HG03575 (cell line): Measurements from ENCODE around the gene SNX22.

Source experiments
- ATAC-seq: cut with Tn5 transposase; IDR thresholded peaks from one replicate; pipeline ENCODE4 v1.9.1; 2021; ENCODE audit not compliant: unreplicated experiment, insufficient number of reproducible peaks, low FRiP score; ENCODE audit errors: extremely low read depth

Gene SNX22

GRCh38 chr15:64152507-64153387 is 1.2 kb downstream of the SNX22 start:
- no peak for ATAC-seq

- ATAC-seq: peak; percentile 39
These were observed 2.2 kb downstream of the SNX22 start for GRCh38 chr15:64153480-64154367.

- no peak for ATAC-seq
These were observed 4.5 kb downstream of the SNX22 start for GRCh38 chr15:64155802-64156651.

- ATAC-seq: no peak
These were observed 5.3 kb downstream of the SNX22 start for GRCh38 chr15:64156652-64157331.

GRCh38 chr15:64157599-64158125 is 6.1 kb downstream of the SNX22 start:
- ATAC-seq: no peak

- ATAC-seq: no peak
These were observed 7.0 kb downstream of the SNX22 start for GRCh38 chr15:64158363-64159134.

GRCh38 chr15:64161688-64162477 is 10.4 kb downstream of the SNX22 start:
- ATAC-seq: no peak

GRCh38 chr15:64162478-64162868 is 10.9 kb downstream of the SNX22 start:
- no peak for ATAC-seq

- ATAC-seq: peak; percentile 50
These were observed 11.5 kb downstream of the SNX22 start, which contains the start of gene PPIB for GRCh38 chr15:64162869-64163658. Gene PPIB, minus strand, starts transcription at chr15:64163022. Its CDS starts 36 bp downstream, at chr15:64162986.

- ATAC-seq: peak; percentile 12
These were observed 12.3 kb downstream of the SNX22 start for GRCh38 chr15:64163659-64164362.

- ATAC-seq: no peak
These were observed 12.9 kb downstream of the SNX22 start for GRCh38 chr15:64164436-64164835.

GRCh38 chr15:64166102-64166890 is 14.8 kb downstream of the SNX22 start:
- ATAC-seq: no peak

GRCh38 chr15:64180235-64180824 is 28.8 kb downstream of the SNX22 start:
- no peak for ATAC-seq

- ATAC-seq: no peak
These were observed 31.4 kb downstream of the SNX22 start for GRCh38 chr15:64182859-64183370.
